Keratinocyte (primary cell): ENCODE results near the gene PLEKHG4. TPM values are rescaled to one million over a fixed set of nuclear protein-coding genes. Genes with fewer than 3 reads are reported as not detected.

Experiments
- DNase-seq: peaks from one replicate; pipeline ENCODE4 v3.0.0-alpha.2; 2011; ENCODE audit warnings: low read depth, missing footprints, low spot score
- FAIRE-seq: peaks from 2 replicates; lab custom pipeline; 2011; peaks lifted over from hg19 to GRCh38; lab: Jason Lieb, UNC
- H2AFZ ChIP-seq: 2 replicates; pipeline ENCODE4 v1.6.0; 2012; ENCODE audit warnings: low read length, control low read depth, inconsistent platforms; ENCODE audit not compliant: control insufficient read depth
- H3K27ac ChIP-seq: 2 replicates; pipeline ENCODE4 v1.5.1; 2011; ENCODE audit warnings: low read length; ENCODE audit not compliant: control insufficient read depth, insufficient read depth
- H3K27me3 ChIP-seq: 3 replicates; pipeline ENCODE4 v1.6.0; 2011; ENCODE audit warnings: low read length; ENCODE audit not compliant: control insufficient read depth, insufficient read depth; ENCODE audit errors: extremely low read depth
- H3K36me3 ChIP-seq, 2 experiments: 2 replicates in 1 of 2; 3 replicates in 1 of 2; pipeline ENCODE4 v1.5.1; 2011; ENCODE audit warnings: low read length in 2 of 2, mild to moderate bottlenecking in 1 of 2; ENCODE audit not compliant: control insufficient read depth in 2 of 2, insufficient read depth in 2 of 2; ENCODE audit errors: extremely low read depth in 1 of 2
- H3K4me1 ChIP-seq: 3 replicates; pipeline ENCODE4 v1.5.1; 2011; ENCODE audit warnings: low read length; ENCODE audit not compliant: control insufficient read depth, insufficient read depth; ENCODE audit errors: extremely low read depth
- H3K4me2 ChIP-seq: 3 replicates; pipeline ENCODE4 v1.6.0; 2011; ENCODE audit warnings: low read depth, low read length; ENCODE audit not compliant: control insufficient read depth, insufficient read depth; ENCODE audit errors: extremely low read depth
- H3K4me3 ChIP-seq, 3 experiments: fragments of 200-600 bp in 1 of 3; sonication (generic) in 1 of 3; 2 replicates in 2 of 3; 3 replicates in 1 of 3; pipeline ENCODE4 v1.5.1; 2011 to 2016; ENCODE audit warnings: low read length in 3 of 3, mild to moderate bottlenecking in 3 of 3, control low read depth in 2 of 3, inconsistent platforms in 1 of 3, low read depth in 1 of 3, mixed read lengths in 1 of 3, mixed run types in 1 of 3, moderate library complexity in 1 of 3; ENCODE audit not compliant: control insufficient read depth in 2 of 3, insufficient read depth in 2 of 3; ENCODE audit errors: extremely low read depth in 1 of 3
- H3K79me2 ChIP-seq: 2 replicates; pipeline ENCODE4 v1.6.0; 2012; ENCODE audit warnings: low read length; ENCODE audit not compliant: control insufficient read depth, insufficient read depth
- H3K9ac ChIP-seq: 3 replicates; pipeline ENCODE4 v1.6.0; 2011; ENCODE audit warnings: low read length; ENCODE audit not compliant: control insufficient read depth, insufficient read depth; ENCODE audit errors: extremely low read depth
- H3K9me1 ChIP-seq: 3 replicates; pipeline ENCODE4 v1.6.0; 2011; ENCODE audit warnings: low read length; ENCODE audit not compliant: control insufficient read depth, insufficient read depth; ENCODE audit errors: extremely low read depth
- H3K9me3 ChIP-seq: 2 replicates; pipeline ENCODE4 v1.5.1; 2012; ENCODE audit warnings: low read depth, low read length; ENCODE audit not compliant: control insufficient read depth
- H4K20me1 ChIP-seq: 3 replicates; pipeline ENCODE4 v1.6.0; 2011; ENCODE audit warnings: low read length; ENCODE audit not compliant: control insufficient read depth, insufficient read depth; ENCODE audit errors: extremely low read depth
- CTCF ChIP-seq, 3 experiments: IDR thresholded peaks in 1 of 3; conservative IDR thresholded peaks in 1 of 3; optimal IDR thresholded peaks in 1 of 3; 2 replicates in 2 of 3; 3 replicates in 1 of 3; pipeline versions ENCODE3 to v1.5.1; 2011; ENCODE audit warnings: low read length in 3 of 3, mild to moderate bottlenecking in 3 of 3, moderate library complexity in 2 of 3, control low read depth in 1 of 3, inconsistent platforms in 1 of 3; ENCODE audit not compliant: insufficient read depth in 2 of 3; ENCODE audit errors: extremely low read depth in 1 of 3
- EZH2 ChIP-seq: IDR thresholded peaks from one replicate; pipeline ENCODE4 v1.6.1; 2012; ENCODE audit warnings: inconsistent platforms, mild to moderate bottlenecking, low read length, moderate library complexity
- dilution Hi-C: fragments of 300-500 bp; cut with MboI; formaldehyde crosslinking; loops from one replicate; pipeline ENCODE4 v1.7.0; 2020; ENCODE audit warnings: low sequenced_read_pairs; ENCODE audit not compliant: extremely low pct_ligation_motif_present
- polyA plus RNA-seq, 5 experiments: library from polyadenylated mRNA; depleted of rRNA in 3 of 5; stranded (reverse) in 3 of 5; stranded (forward) in 1 of 5; unstranded in 1 of 5; fragments of >200 nt; gene quantifications; 1 replicate in 1 of 5; 2 replicates in 3 of 5; 3 replicates in 1 of 5; pipeline versions ENCODE4 v1.2.1 to v1.2.3, GENCODE V29; 2011 to 2012; ENCODE audit warnings: missing spikeins in 2 of 5, low read depth in 1 of 5, low replicate concordance in 1 of 5

The PLEKHG4 gene
- polyA plus RNA-seq, 1 donor (not counting 4 experiments of a cell fraction or from before 2014, with no cell fraction given), result 1.3 TPM

- Histone ChIP-seq H3K9ac (no peak overlapping the region), H3K9me1 (no peaks in the 10 kb centered on the region), H3K4me3 (no peak overlapping the region), H4K20me1 (no peaks in the 10 kb centered on the region), H3K36me3 (no peaks in the 10 kb centered on the region), H3K4me1 (peaks cover 3% of the 10 kb centered on the region), H3K27ac (no peak overlapping the region), H3K9me3 (no peaks in the 10 kb centered on the region), H3K4me2 (no peak overlapping the region), H2AFZ (no peak overlapping the region), H3K27me3 (peaks cover 17% of the 10 kb centered on the region), H3K79me2 (no peaks in the 10 kb centered on the region)
- no peak for DNase-seq
- no peak for FAIRE-seq
- TF ChIP-seq EZH2 (no peak), CTCF (optimal IDR thresholded peaks at IDR 0.05 in 1 of 3, IDR thresholded peaks at IDR 0.05 in 1 of 3, conservative IDR thresholded peaks at IDR 0.05 in 1 of 3; ENCODE audit: extremely low read depth in 1 of 3, insufficient read depth in 2 of 3, low read length in 3 of 3) (no peak)
- dilution Hi-C loops, result no loop called here
Observed at GRCh38 chr16:67327743-67328142, 48.4 kb downstream of the PLEKHG4 start.

DNA sequence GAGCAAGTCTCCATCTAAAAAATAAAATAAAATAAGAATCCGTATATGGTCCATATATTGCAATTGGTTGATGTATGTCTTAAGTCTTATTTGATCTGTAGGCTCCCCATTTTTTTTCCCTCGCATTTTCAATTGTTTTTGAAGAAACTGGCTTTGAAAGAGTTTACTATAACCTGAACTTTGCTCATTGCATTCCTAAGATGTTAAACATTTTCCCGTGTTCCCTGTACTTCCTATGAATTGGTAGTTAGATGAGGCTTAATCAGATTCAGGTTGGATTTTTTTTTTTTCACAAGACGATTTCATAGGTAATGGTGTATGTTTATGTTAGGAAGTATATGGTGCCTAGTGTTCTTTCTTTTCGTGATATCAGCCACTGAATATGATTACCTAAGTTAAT is 50.6 kb downstream of the PLEKHG4 start:
- H3K4me1 ChIP-seq, result peaks cover 3% of the 10 kb centered on the region
- H3K4me2 ChIP-seq, result no peak overlapping the region
- H3K9me3 ChIP-seq, result no peaks in the 10 kb centered on the region
- H3K36me3 ChIP-seq, result no peaks in the 10 kb centered on the region
- TF ChIP-seq CTCF (optimal IDR thresholded peaks at IDR 0.05 in 1 of 3, IDR thresholded peaks at IDR 0.05 in 1 of 3, conservative IDR thresholded peaks at IDR 0.05 in 1 of 3; ENCODE audit: extremely low read depth in 1 of 3, insufficient read depth in 2 of 3, low read length in 3 of 3), result no peak
- no peak for TF ChIP-seq EZH2
- H3K9ac ChIP-seq, result no peak overlapping the region
- no peak for DNase-seq
- H3K27me3 ChIP-seq, result peaks cover 17% of the 10 kb centered on the region
- no peak for FAIRE-seq
- H2AFZ ChIP-seq, result no peak overlapping the region
- H3K9me1 ChIP-seq, result no peaks in the 10 kb centered on the region
- no peak overlapping the region for H3K4me3 ChIP-seq
- H3K27ac ChIP-seq, result no peak overlapping the region
- no peaks in the 10 kb centered on the region for H3K79me2 ChIP-seq
- H4K20me1 ChIP-seq, result no peaks in the 10 kb centered on the region
- dilution Hi-C loops, result no loop called here
